NCI-H2196 treated with DMSO at 0.1 percent for 48 hours (cell line): Measurements from ENCODE around the gene PTPRG.

Experiments used
- DNase-seq: peaks from one replicate; lab custom pipeline; 2025; ENCODE audit not compliant: unreplicated experiment; lab: John Stamatoyannopoulos, UW

The PTPRG gene

DNA sequence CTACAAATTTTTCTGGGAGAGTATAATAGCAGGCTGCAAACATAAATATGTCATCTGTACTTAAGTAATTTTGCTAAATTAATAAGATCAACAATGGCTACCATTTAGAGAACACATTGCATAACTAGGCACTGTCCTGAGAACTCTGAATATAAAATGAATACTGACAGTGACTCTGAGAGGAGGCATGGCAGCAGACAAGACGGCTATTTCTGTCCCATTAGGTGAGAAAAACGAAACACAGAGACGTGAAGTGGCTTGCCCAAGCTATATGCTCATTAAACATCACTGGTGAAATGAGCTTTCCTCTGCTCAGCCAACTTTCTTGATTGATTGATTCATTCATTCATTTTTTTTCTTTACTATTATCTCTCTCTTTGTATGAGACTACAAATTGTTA lies 384.3 kb downstream of the PTPRG start:
- DNase-seq: no peak

- no peak for DNase-seq
Observed at GRCh38 chr3:61946570-61947324, 385.4 kb downstream of the PTPRG start.

- DNase-seq: no peak
Observed at GRCh38 chr3:61947456-61947855, 386.1 kb downstream of the PTPRG start.

GRCh38 chr3:61948699-61949305 lies 387.4 kb downstream of the PTPRG start:
- DNase-seq: no peak

GRCh38 chr3:61954097-61954540 lies 392.7 kb downstream of the PTPRG start:
- DNase-seq: no peak

DNA sequence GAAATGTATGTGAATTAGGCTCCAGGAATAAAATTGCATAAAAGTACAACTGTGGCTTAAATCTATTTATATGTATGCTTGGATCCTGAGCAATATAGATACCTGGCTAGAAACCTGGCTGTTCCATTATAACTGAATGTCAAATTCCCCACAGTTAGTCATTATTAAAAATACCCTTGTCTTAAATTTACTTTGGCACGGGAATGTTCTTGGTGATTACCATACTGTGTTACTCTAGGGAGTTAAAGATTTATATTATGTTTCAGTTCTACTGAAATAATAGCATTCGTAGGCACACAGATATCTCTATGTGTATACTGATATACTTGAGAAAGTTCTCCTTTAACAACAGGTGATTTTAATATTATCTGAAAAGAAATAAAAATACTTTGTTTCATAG lies 394.1 kb downstream of the PTPRG start:
- DNase-seq: no peak

GRCh38 chr3:61956236-61956635 lies 394.9 kb downstream of the PTPRG start:
- no peak for DNase-seq

- no peak for DNase-seq
Observed at GRCh38 chr3:61957259-61957658, 395.9 kb downstream of the PTPRG start.

GRCh38 chr3:61960976-61961375 lies 399.6 kb downstream of the PTPRG start:
- DNase-seq: no peak

DNA sequence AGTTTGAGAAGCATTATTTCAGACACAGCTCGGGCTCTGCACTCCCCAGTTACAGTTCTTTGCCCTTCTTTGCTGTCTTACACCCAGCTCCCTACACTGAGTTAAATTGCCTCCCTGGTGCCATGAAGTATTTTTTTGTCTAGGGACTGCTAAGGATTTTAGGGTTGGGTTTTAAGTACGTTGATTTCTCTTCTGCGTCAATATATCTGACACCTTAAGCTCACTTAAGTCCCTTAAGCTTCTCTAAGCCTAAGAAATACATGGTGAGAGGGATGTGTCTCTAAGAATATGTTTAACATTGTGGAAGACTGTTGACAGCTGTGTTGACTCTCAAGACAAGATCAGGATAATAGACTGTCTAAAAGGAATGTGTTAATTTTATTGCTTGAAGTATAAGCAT lies 400.5 kb downstream of the PTPRG start:
- no peak for DNase-seq

DNA sequence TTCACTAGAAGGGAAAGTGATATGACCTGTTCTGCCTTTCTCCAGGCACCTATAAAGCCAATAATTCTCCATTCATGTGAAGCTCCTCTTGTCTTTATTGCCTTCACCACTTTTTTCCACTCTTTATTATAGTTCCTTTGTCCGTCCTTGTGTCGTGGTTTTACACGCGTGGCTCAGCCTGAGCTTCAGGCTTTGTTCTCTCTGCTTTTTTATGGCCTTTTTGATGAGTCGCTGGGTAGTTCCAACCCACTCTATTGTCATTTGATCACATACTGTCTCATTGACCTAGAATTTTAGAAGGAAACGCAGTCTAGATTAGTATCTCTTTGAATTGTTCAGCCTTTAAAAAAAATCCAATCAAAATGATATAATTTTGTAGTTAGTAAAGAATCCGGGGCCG lies 403.2 kb downstream of the PTPRG start:
- DNase-seq: no peak

GRCh38 chr3:61965770-61966131 lies 404.4 kb downstream of the PTPRG start:
- no peak for DNase-seq

- DNase-seq: no peak
Observed at GRCh38 chr3:61966200-61966599, 404.8 kb downstream of the PTPRG start.

GRCh38 chr3:61967019-61967418 lies 405.6 kb downstream of the PTPRG start:
- DNase-seq: no peak

DNA sequence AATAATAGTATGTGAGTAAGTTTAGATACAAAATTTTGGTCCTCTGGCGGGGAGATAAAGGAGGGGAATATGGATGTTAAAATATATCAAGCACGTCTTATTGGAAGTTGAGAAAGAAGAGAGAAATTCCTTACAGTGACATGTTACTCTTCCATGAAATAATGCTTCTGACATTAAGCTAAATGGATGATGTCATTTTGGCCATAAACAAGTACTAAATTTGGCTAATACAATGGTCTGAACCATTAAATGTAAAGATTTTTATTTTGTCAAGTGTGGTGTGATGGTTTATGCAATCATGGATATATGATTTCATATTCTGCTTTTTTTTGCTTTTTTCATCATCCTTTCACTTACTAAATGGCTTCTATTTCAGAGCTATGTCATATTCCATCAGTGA lies 406.6 kb downstream of the PTPRG start:
- DNase-seq: no peak

- no peak for DNase-seq
Observed at GRCh38 chr3:61974662-61975061, 413.3 kb downstream of the PTPRG start.

DNA sequence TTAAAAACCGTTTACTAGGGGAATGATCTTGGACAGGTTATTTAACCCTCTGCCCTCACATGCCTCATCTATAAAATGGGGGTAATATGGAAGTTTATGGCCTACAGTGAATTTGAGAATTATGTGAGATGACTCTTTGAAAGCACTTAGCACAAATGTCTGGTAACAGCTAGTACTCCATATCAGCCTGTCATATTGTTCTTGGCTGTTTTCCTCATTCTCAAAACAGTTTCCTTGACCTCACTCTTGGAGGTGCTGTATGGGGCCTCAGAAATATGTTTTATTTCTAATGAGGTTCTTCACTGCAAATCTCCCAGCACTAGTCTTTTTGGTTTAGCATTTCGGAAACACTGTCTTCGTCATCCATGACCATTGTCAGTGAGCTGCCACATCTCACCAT lies 413.8 kb downstream of the PTPRG start:
- DNase-seq: no peak

GRCh38 chr3:61975936-61976335 lies 414.6 kb downstream of the PTPRG start:
- no peak for DNase-seq

- DNase-seq: no peak
Observed at GRCh38 chr3:61978460-61979419, 417.4 kb downstream of the PTPRG start.

- DNase-seq: no peak
Observed at GRCh38 chr3:61979638-61980037, 418.3 kb downstream of the PTPRG start.

DNA sequence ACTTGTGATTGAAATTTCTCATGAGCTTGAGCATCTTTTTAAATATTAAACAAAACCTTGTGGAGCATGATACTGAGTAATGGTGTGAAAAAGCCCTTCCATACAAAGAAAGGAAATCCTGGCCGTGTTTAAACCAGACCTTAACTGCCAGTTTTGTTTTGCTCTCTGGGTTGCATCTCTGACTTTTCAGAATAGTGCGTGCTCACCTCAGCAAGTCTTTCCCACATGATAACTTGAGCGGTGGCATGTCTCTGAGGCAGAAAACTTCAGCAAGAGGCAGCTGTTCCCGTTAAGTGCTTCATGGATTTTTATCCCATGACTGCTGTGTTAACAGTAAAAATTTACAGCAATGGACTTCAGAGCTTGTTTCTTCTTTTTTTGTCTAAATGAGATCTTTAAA lies 418.7 kb downstream of the PTPRG start:
- DNase-seq: no peak

DNA sequence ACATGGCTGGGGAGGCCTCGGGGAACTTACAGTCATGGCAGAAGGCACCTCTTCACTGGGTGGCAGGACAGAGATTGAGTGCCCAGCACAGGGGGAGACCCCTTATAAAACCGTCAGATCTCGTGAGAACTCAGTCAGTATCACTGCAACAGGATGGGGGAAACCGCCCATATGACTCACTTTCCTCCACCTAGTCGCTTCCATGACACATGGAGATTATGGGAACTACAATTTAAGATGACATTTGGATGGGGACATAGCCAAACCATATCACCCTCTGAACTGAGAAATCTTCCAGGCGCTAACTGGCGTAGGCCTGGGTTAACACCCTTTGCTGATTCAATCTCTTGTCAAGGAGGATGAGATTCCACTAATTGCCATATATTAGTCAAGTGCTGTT lies 419.7 kb downstream of the PTPRG start:
- DNase-seq: no peak
